DMS114 treated with DMSO at 0.1 percent for 48 hours (cell line): ENCODE data around the gene MYO5C.
"Not testable (repeated sequence)": the region's sequence is repeated elsewhere in the genome, so short reads cannot be mapped to it uniquely, and the experiment has no call there.

ENCODE experiments used
- DNase-seq: peaks from one replicate; lab custom pipeline; 2025; ENCODE audit not compliant: unreplicated experiment; lab: John Stamatoyannopoulos, UW

Gene MYO5C

DNA sequence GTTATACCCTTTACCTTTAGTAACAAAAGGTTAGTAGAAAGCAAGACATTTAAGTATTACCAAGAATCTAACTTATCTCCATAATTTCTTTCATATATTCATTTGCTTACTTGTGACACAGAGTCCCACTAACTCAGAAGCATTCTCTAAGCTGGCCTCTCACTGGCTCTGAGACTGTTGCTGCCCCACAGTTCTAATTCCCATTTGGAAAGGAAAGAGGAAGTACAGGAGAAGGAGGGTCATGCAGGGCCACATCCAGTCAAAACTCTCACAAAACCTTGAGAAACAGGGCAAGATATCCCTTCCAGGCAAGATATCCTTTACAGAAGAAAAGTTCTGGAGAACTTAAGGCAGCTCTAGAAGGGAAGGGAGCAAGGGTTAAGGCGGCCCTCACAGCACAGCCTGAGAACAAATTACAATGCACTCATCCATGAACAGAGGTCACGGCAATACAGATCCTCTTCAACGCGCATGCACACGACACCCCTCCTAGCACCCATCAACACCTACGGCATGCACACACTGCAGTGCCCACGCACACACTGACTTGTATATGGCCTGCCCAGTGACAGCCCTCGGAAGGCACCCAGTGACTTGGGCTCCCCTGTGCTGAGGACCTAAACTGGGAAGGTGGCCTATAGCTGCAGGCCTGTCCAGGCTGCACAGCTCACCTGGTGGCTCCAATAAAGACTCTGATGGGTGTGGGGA is 13.0 kb upstream of the MYO5C start:
- DNase-seq, result no peak

DNA sequence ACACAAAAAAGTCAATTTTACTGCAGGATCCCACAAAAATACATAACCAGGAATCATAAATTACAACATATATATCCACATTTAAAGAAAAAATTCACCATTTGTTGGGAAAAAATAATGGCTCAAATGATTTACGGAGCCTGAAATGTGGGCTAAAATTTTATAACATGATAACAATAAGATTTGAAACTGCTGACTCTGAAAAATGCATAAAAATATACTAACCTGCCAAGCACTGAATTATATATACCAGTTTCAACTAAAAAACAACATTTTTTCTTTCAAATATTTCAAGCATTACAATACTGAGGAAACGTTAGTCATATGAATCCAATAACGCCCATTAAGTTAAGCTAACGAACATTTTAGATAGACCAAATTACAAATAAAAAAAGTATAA is 12.2 kb upstream of the MYO5C start:
- no peak for DNase-seq

GRCh38 chr15:52306270-52306669 is 10.7 kb upstream of the MYO5C start:
- no peak for DNase-seq

DNA sequence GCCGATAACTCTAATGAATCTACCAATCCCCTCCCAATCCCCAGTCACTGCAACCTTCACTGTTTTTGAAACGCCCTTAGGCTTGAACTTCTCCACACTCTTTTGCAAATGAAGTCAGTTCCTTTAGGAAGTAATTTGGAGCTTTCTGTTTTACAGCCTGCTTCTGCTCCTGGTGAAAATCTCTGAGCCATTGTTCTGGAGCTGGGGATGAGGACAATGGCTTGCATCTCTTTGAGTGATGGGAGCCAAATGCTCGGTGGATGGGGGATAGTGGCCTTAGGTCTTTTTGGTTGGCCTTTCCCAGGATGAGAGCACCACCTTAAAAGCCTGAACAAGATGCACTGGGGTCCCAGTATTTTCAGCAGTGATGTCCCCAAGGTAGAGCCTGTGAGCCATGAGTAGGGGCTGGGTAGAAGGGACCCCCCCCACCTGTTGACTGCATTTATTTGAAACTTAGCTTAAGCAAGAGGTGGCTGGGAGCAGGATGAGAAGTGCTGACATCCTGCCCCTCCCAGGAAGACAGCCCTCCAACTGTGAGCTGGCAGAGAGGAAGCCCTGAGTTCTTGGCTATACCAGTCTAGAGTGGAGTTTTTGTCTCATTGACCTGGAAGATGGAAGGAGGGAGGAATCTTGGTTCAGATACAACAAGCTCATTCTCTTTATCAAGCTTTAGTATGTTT is 7.6 kb upstream of the MYO5C start:
- no peak for DNase-seq

GRCh38 chr15:52301265-52301847 is 5.8 kb upstream of the MYO5C start:
- DNase-seq, result no peak

- no peak for DNase-seq
Measured at GRCh38 chr15:52294881-52295420, 653 bp downstream of the MYO5C start.

DNA sequence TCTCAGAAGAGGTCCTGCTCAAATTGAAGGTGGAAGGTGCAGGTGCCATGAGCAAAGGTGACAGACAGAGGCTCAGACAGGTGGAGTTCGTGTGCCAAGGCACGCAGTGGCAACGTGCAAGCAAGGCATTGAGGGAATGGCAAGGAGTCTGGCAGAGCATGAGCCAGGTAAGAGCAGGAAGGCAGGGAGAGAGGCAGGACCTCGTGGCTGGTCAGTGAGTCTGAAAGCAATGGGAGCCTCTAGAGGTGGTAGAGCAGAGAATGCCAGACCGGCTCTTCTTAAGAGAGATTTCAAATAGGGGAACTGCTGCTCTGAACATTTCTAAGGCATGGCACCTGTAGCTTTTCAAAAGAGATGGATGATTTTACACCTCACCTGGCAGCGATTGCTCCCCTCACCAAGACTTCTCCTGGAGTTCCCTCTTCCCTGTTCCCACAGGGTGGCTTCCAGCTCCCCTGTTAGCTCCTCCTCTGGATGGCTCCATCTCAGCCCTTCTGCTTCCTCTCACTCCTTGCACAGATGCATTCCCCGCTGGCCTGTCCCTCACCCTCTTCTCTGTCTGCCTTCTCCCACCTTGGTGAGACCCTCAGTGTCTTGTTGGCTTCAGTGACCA is 2.7 kb downstream of the MYO5C start:
- no peak for DNase-seq

- DNase-seq, result no peak
Measured at GRCh38 chr15:52291204-52291603, 4.4 kb downstream of the MYO5C start.

- no peak for DNase-seq
Measured at GRCh38 chr15:52290800-52291199, 4.8 kb downstream of the MYO5C start.

GRCh38 chr15:52290329-52290728 is 5.3 kb downstream of the MYO5C start:
- DNase-seq, result no peak

DNA sequence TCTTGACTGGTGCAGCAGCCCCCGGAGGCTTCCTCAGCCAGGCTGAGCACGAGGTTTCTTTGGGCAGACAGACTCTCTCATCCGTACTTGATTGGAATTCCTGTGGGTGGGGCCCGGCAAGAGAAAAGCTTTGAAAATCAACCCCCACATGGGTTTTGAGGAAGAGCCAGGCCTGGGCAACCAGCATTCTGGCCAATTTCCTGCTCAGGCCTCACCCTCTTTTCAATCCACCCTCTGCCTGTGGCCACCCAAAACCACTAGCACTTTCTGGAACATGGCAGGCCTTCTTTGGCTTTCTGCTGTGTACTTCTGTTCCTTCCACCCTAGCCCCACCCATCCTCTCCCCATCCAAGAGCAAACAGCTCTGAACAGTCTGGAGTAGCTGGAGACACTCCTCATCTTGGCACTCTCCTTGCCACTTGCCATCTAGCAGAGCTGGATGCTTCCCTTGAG is 5.9 kb downstream of the MYO5C start:
- no peak for DNase-seq

- DNase-seq, result no peak
Measured at GRCh38 chr15:52288986-52289385, 6.6 kb downstream of the MYO5C start.

- DNase-seq, result no peak
Measured at GRCh38 chr15:52288051-52288942, 7.3 kb downstream of the MYO5C start.

DNA sequence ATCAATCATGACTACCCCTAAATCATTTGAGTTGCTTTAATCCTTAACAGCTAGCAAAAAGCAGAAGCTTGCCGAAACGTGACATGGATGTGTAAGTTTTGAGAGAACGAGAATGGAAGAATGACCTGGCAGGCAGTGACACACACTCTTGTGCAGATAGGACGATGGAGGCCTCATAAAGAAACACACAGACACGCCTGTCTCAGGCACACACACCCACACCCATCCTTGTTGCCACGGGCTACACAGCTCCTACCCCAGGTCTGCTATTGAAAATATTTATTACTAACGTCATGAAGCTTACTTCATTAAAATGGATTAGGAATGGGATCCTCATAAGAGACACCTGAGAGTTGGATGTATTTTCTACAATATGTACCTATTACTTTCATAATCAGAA is 8.5 kb downstream of the MYO5C start:
- no peak for DNase-seq

GRCh38 chr15:52285941-52286340 is 9.7 kb downstream of the MYO5C start:
- DNase-seq, result not testable (repeated sequence)

DNA sequence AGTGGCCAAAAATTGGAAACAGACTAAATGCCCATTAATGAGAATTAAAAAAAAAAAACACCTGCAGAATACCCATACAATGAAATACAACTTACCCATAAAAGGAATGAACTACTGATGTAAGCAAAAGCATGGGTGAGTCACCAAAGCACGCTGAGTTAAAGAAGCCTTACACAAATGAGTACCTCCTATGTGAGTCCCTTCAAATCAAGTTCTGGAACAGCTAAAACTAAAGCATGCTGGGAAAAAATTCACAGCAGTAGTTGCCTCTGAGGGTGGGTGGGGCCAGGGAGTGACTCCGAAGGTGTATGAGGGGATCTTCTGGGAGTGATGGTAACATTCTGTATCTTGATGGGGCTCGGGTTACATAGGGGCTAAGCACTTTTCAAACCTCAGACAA is 11.4 kb downstream of the MYO5C start:
- DNase-seq, result no peak

- DNase-seq, result no peak
Measured at GRCh38 chr15:52283281-52283680, 12.3 kb downstream of the MYO5C start.

- DNase-seq, result no peak
Measured at GRCh38 chr15:52282418-52282817, 13.2 kb downstream of the MYO5C start.

GRCh38 chr15:52281085-52282035 is 14.2 kb downstream of the MYO5C start:
- no peak for DNase-seq
